Mesendoderm (in vitro differentiated cells): ENCODE data around the gene LYZL2.
"Not testable (repeated sequence)": the region's sequence is repeated elsewhere in the genome, so short reads cannot be mapped to it uniquely, and the experiment has no call there.

Experiments used
- DNase-seq: peaks from one replicate; pipeline ENCODE4 v3.0.0; 2013
- H2AK5ac ChIP-seq: 2 replicates; pipeline ENCODE4 v1.6.1; 2013; ENCODE audit warnings: low read length, inconsistent platforms
- H2BK120ac ChIP-seq: 2 replicates; pipeline ENCODE4 v1.6.1; 2013; ENCODE audit warnings: low read depth, mild to moderate bottlenecking, low read length, moderate library complexity, mixed read lengths
- H2BK15ac ChIP-seq: replicated peaks from 2 replicates; pipeline ENCODE4 v1.6.1; 2013; ENCODE audit warnings: low read depth, mild to moderate bottlenecking, moderate library complexity
- H2BK5ac ChIP-seq: 2 replicates; pipeline ENCODE4 v1.6.1; 2013; ENCODE audit warnings: low read length, inconsistent platforms
- H3K18ac ChIP-seq: 2 replicates; pipeline ENCODE4 v1.6.1; 2013; ENCODE audit warnings: mild to moderate bottlenecking, low read length, mixed read lengths
- H3K23ac ChIP-seq: one replicate; pipeline ENCODE4 v1.6.1; 2013; ENCODE audit warnings: low read length
- H3K27ac ChIP-seq: 2 replicates; pipeline ENCODE4 v1.5.1; 2013; ENCODE audit warnings: low read depth, mild to moderate bottlenecking, inconsistent platforms, low read length, moderate library complexity
- H3K27me3 ChIP-seq: 2 replicates; pipeline ENCODE4 v1.6.1; 2013; ENCODE audit warnings: low read length, control low read depth, mild to moderate bottlenecking, inconsistent platforms; ENCODE audit not compliant: insufficient read depth, poor library complexity
- H3K36me3 ChIP-seq: 2 replicates; pipeline ENCODE4 v1.6.1; 2013; ENCODE audit warnings: low read length, inconsistent platforms; ENCODE audit not compliant: control insufficient read depth, insufficient read depth
- H3K4ac ChIP-seq: one replicate; pipeline ENCODE4 v1.6.1; 2013; ENCODE audit warnings: low read depth, mild to moderate bottlenecking, low read length, moderate library complexity
- H3K4me1 ChIP-seq: 2 replicates; pipeline ENCODE4 v1.6.1; 2013; ENCODE audit warnings: low read depth, low read length, inconsistent platforms; ENCODE audit not compliant: control insufficient read depth
- H3K4me2 ChIP-seq: 2 replicates; pipeline ENCODE4 v1.6.1; 2013; ENCODE audit warnings: low read length
- H3K4me3 ChIP-seq: 2 replicates; pipeline ENCODE4 v1.5.1; 2013; ENCODE audit warnings: mild to moderate bottlenecking, low read length
- H3K56ac ChIP-seq: one replicate; pipeline ENCODE4 v1.6.1; 2013; ENCODE audit warnings: low read length
- H3K79me1 ChIP-seq: 2 replicates; pipeline ENCODE4 v1.6.1; 2013; ENCODE audit warnings: low read length, inconsistent platforms
- H3K79me2 ChIP-seq: 2 replicates; pipeline ENCODE4 v1.6.1; 2013; ENCODE audit warnings: mild to moderate bottlenecking, low read length; ENCODE audit not compliant: control insufficient read depth, insufficient read depth
- H3K9ac ChIP-seq: 2 replicates; pipeline ENCODE4 v1.6.1; 2013; ENCODE audit warnings: low read length, inconsistent platforms
- H4K5ac ChIP-seq: one replicate; pipeline ENCODE4 v1.6.1; 2013; ENCODE audit warnings: low read length
- H4K8ac ChIP-seq: one replicate; pipeline ENCODE4 v1.6.1; 2013; ENCODE audit warnings: low read depth, mild to moderate bottlenecking, control low read depth, low read length, moderate library complexity
- WGBS: extraction: QIAGEN DNeasy Blood & Tissue Kit; methylation state at CpG from one replicate; pipeline ENCODE4 v1.1.7; 2013; ENCODE audit warnings: low lambda C conversion rate, missing lambda C conversion rate; ENCODE audit not compliant: insufficient coverage; ENCODE audit errors: extremely low coverage; 5-methylcytosine and 5-hydroxymethylcytosine counted together

LYZL2 gene

GRCh38 chr10:30660314-30660713 lies 30.8 kb upstream of the LYZL2 start:
- not testable (repeated sequence) for H3K4me2 ChIP-seq, H3K27ac ChIP-seq, H3K79me2 ChIP-seq, H4K5ac ChIP-seq, H3K9ac ChIP-seq, H2BK5ac ChIP-seq, H4K8ac ChIP-seq, H3K4ac ChIP-seq, H3K18ac ChIP-seq, H3K4me3 ChIP-seq, H3K36me3 ChIP-seq, H3K27me3 ChIP-seq, H3K79me1 ChIP-seq, DNase-seq, H3K4me1 ChIP-seq, H3K23ac ChIP-seq, H2BK15ac ChIP-seq, H2BK120ac ChIP-seq, H3K56ac ChIP-seq, H2AK5ac ChIP-seq
- no CpG with 5 or more reads among the region's 3 CpGs for WGBS

GRCh38 chr10:30656233-30656632 lies 26.7 kb upstream of the LYZL2 start:
- no peak overlapping the region for H3K4me2 ChIP-seq
- H3K4ac ChIP-seq: no peak overlapping the region
- DNase-seq: no peak
- H3K4me1 ChIP-seq: no peaks in the 10 kb centered on the region
- no peaks in the 10 kb centered on the region for H3K27me3 ChIP-seq
- no peak overlapping the region for H2BK5ac ChIP-seq
- H3K56ac ChIP-seq: no peak overlapping the region
- no peak overlapping the region for H3K23ac ChIP-seq
- H3K9ac ChIP-seq: no peak overlapping the region
- H2AK5ac ChIP-seq: no peak overlapping the region
- H2BK15ac ChIP-seq: no peak overlapping the region
- no CpG with 5 or more reads among the region's 5 CpGs for WGBS
- no peak overlapping the region for H3K18ac ChIP-seq
- H3K36me3 ChIP-seq: no peaks in the 10 kb centered on the region
- H3K79me2 ChIP-seq: no peaks in the 10 kb centered on the region
- no peaks in the 10 kb centered on the region for H3K79me1 ChIP-seq
- no peak overlapping the region for H3K27ac ChIP-seq
- no peak overlapping the region for H4K5ac ChIP-seq
- no peak overlapping the region for H4K8ac ChIP-seq
- no peak overlapping the region for H2BK120ac ChIP-seq
- H3K4me3 ChIP-seq: no peak overlapping the region

- H2BK120ac ChIP-seq, H3K23ac ChIP-seq, H2AK5ac ChIP-seq, H3K36me3 ChIP-seq, DNase-seq, H3K4me3 ChIP-seq, H3K9ac ChIP-seq, H3K27me3 ChIP-seq, H3K27ac ChIP-seq, H3K56ac ChIP-seq, H4K5ac ChIP-seq, H3K4me1 ChIP-seq, H3K4me2 ChIP-seq, H2BK15ac ChIP-seq, H2BK5ac ChIP-seq, H3K79me1 ChIP-seq, H4K8ac ChIP-seq, H3K4ac ChIP-seq, H3K79me2 ChIP-seq, H3K18ac ChIP-seq: not testable (repeated sequence)
- WGBS: no CpG with 5 or more reads among the region's 8 CpGs
Measured at GRCh38 chr10:30655001-30655400, 25.4 kb upstream of the LYZL2 start.

- H3K27me3 ChIP-seq, H4K8ac ChIP-seq, H3K23ac ChIP-seq, H3K4ac ChIP-seq, H2BK5ac ChIP-seq, H3K4me3 ChIP-seq, H2BK120ac ChIP-seq, H3K4me1 ChIP-seq, H2AK5ac ChIP-seq, H3K36me3 ChIP-seq, DNase-seq, H3K18ac ChIP-seq, H4K5ac ChIP-seq, H2BK15ac ChIP-seq, H3K79me2 ChIP-seq, H3K4me2 ChIP-seq, H3K79me1 ChIP-seq, H3K9ac ChIP-seq, H3K27ac ChIP-seq, H3K56ac ChIP-seq: not testable (repeated sequence)
- WGBS: no CpG with 5 or more reads among the region's 10 CpGs
Measured at GRCh38 chr10:30651470-30652397, 22.2 kb upstream of the LYZL2 start.

- Histone ChIP-seq H3K79me1 (no peaks in the 10 kb centered on the region), H3K56ac (no peak overlapping the region), H2BK120ac (no peak overlapping the region), H3K36me3 (no peaks in the 10 kb centered on the region), H3K4me2 (no peak overlapping the region), H2BK15ac (no peak overlapping the region), H3K4me3 (no peak overlapping the region), H3K27me3 (no peaks in the 10 kb centered on the region), H3K18ac (no peak overlapping the region), H2BK5ac (no peak overlapping the region), H4K8ac (no peak overlapping the region), H3K4ac (no peak overlapping the region), H3K79me2 (no peaks in the 10 kb centered on the region), H3K23ac (no peak overlapping the region), H3K9ac (no peak overlapping the region), H3K27ac (no peak overlapping the region), H2AK5ac (no peak overlapping the region), H4K5ac (no peak overlapping the region), H3K4me1 (no peaks in the 10 kb centered on the region)
- no peak for DNase-seq
- WGBS: no CpG with 5 or more reads among the region's 8 CpGs
Measured at GRCh38 chr10:30647089-30647488, 17.5 kb upstream of the LYZL2 start.
